HepG2 (cell line): ENCODE measurements around the gene PCSK2.

ENCODE experiments used
- CTCF ChIP-seq: sonication (generic); formaldehyde crosslinking; IDR thresholded peaks from 2 replicates; pipeline ENCODE4 v1.5.0; 2020; ENCODE audit warnings: mild to moderate bottlenecking, missing genetic modification reagents, moderate library complexity
- FOXA3 ChIP-seq: IDR thresholded peaks from 2 replicates; pipeline ENCODE4 v1.6.1; 2016; ENCODE audit warnings: missing genetic modification reagents, missing compliant biosample characterization
- NR2C2 ChIP-seq: sonication (generic); formaldehyde crosslinking; IDR thresholded peaks from 2 replicates; pipeline ENCODE4 v1.4.0; 2020; ENCODE audit warnings: missing genetic modification reagents, mild to moderate bottlenecking, moderate library complexity, borderline replicate concordance
- POLR2A ChIP-seq, 2 experiments: IDR thresholded peaks; 2 replicates each; pipeline ENCODE4 v1.6.1; 2011; ENCODE audit warnings: low read depth in 2 of 2, low read length in 2 of 2, mild to moderate bottlenecking in 1 of 2, moderate library complexity in 1 of 2; ENCODE audit not compliant: insufficient read depth in 1 of 2
- ZNF232 ChIP-seq: sonication (generic); formaldehyde crosslinking; IDR thresholded peaks from 2 replicates; pipeline ENCODE4 v1.4.0; 2020; ENCODE audit warnings: missing genetic modification reagents, borderline replicate concordance
- TF ChIP-seq, protein P1 (sequence below): sonication (generic); formaldehyde crosslinking; IDR thresholded peaks from 2 replicates; pipeline ENCODE4 v1.8.1; 2022; ENCODE audit warnings: low read depth, mild to moderate bottlenecking, missing genetic modification reagents

GRCh38 chr20:17376031-17376430 is 149.2 kb downstream of the PCSK2 start:
- TF ChIP-seq POLR2A (IDR thresholded peaks at IDR 0.05; ENCODE audit: insufficient read depth in 1 of 2, low read depth in 2 of 2, low read length in 2 of 2): no peak
- no peak for TF ChIP-seq NR2C2 (CRISPR knock-in tag)
- TF ChIP-seq ZNF232 (CRISPR knock-in tag): no peak
- no peak for TF ChIP-seq FOXA3 (CRISPR knock-in tag)
- TF ChIP-seq, protein P1, sequence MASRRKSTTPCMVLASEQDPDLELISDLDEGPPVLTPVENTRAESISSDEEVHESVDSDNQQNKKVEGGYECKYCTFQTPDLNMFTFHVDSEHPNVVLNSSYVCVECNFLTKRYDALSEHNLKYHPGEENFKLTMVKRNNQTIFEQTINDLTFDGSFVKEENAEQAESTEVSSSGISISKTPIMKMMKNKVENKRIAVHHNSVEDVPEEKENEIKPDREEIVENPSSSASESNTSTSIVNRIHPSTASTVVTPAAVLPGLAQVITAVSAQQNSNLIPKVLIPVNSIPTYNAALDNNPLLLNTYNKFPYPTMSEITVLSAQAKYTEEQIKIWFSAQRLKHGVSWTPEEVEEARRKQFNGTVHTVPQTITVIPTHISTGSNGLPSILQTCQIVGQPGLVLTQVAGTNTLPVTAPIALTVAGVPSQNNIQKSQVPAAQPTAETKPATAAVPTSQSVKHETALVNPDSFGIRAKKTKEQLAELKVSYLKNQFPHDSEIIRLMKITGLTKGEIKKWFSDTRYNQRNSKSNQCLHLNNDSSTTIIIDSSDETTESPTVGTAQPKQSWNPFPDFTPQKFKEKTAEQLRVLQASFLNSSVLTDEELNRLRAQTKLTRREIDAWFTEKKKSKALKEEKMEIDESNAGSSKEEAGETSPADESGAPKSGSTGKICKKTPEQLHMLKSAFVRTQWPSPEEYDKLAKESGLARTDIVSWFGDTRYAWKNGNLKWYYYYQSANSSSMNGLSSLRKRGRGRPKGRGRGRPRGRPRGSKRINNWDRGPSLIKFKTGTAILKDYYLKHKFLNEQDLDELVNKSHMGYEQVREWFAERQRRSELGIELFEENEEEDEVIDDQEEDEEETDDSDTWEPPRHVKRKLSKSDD (CRISPR knock-in tag): no peak
- no peak for TF ChIP-seq CTCF (CRISPR knock-in tag)
